Brain microvascular endothelial cell (primary cell): ENCODE data around the gene CERS3.

Source experiments
- DNase-seq: peaks from one replicate; pipeline ENCODE4 v3.0.0-alpha.2; 2020
- H3K27ac ChIP-seq: fragments of 250-450 bp; sonication (Bioruptor Pico); 2 replicates; pipeline ENCODE4 v1.5.1; 2020; ENCODE audit warnings: mild to moderate bottlenecking, moderate library complexity
- H3K27me3 ChIP-seq: fragments of 250-450 bp; sonication (Bioruptor Pico); replicated peaks from 2 replicates; pipeline ENCODE4 v1.5.1; 2020; ENCODE audit warnings: mild to moderate bottlenecking
- H3K36me3 ChIP-seq: fragments of 250-450 bp; sonication (Bioruptor Pico); replicated peaks from 2 replicates; pipeline ENCODE4 v1.5.1; 2020; ENCODE audit warnings: mild to moderate bottlenecking
- H3K4me3 ChIP-seq: 2 replicates; pipeline ENCODE4 v1.5.1; 2011; ENCODE audit warnings: low read depth, mild to moderate bottlenecking, control low read depth, low read length, moderate library complexity
- in situ Hi-C: cut with HindIII; loops from 2 replicates; pipeline ENCODE4 v1.10.0; 2017; ENCODE audit warnings: low sequenced_read_pairs, low pct_ligation_motif_present
- TF ChIP-seq, protein P1 (sequence below): IDR thresholded peaks from 2 replicates; pipeline ENCODE4 v1.5.1; 2011; ENCODE audit warnings: low read depth, mild to moderate bottlenecking, moderate library complexity, low read length, control low read depth, inconsistent platforms; ENCODE audit errors: missing control alignments

The CERS3 gene

DNA sequence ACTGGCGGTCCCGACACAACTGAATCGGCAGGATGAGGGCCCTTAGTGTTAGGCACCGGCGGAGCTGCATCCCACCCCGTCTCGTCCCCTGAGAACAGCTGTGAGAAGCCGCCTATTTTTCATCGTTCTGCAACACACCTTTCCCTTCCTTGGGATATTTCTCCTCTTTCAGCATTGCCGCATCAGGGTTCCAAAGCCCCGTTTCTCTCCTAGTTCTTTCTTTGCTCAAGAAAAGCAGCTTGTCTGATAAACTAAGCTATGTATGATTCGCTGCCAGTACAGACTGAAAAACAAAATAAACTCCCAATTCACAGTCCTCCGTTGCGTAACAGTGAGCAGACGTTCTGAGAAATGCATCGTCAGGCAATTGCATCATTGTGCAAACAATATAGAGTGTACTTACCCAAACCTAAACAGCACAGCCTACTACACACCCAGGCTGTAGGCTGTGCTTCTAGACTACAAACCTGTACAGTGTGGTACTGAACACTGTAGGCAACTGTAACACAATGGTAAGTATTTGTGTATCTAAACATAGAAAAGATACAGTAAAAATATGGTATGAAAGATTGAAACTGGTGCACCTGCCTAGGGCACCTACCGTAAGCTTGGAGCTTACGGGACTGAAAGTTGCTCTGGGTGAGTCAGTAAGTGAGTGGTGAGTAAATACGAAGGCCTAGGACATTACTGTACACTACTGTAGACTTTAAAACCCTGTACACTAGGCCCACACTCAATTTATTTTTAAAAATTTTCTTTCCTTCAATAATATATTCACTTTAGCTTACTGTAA lies 178.1 kb downstream of the CERS3 start:
- Histone ChIP-seq H3K4me3 (peak overlapping the region; percentile 67), H3K36me3 (no peaks in the 10 kb centered on the region), H3K27me3 (no peaks in the 10 kb centered on the region), H3K27ac (no peak overlapping the region)
- DNase-seq = peak; percentile 42
- in situ Hi-C loops = no loop called here
- TF ChIP-seq, protein P1, sequence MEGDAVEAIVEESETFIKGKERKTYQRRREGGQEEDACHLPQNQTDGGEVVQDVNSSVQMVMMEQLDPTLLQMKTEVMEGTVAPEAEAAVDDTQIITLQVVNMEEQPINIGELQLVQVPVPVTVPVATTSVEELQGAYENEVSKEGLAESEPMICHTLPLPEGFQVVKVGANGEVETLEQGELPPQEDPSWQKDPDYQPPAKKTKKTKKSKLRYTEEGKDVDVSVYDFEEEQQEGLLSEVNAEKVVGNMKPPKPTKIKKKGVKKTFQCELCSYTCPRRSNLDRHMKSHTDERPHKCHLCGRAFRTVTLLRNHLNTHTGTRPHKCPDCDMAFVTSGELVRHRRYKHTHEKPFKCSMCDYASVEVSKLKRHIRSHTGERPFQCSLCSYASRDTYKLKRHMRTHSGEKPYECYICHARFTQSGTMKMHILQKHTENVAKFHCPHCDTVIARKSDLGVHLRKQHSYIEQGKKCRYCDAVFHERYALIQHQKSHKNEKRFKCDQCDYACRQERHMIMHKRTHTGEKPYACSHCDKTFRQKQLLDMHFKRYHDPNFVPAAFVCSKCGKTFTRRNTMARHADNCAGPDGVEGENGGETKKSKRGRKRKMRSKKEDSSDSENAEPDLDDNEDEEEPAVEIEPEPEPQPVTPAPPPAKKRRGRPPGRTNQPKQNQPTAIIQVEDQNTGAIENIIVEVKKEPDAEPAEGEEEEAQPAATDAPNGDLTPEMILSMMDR = no peak
